ENCODE results near the gene MRRF.

GRCh38 chr9:122329597-122329996 is 64.9 kb downstream of the MRRF start:
- TF ChIP-seq CTCF (IDR thresholded peaks at IDR 0.05), result no peak
- TF ChIP-seq POLR2A (IDR thresholded peaks at IDR 0.05), result no peak
